Parathyroid adenoma (tissue), 2 donors: ENCODE measurements around the gene NR2F1.

Source experiments
- H2AFZ ChIP-seq: fragments of 300-600 bp; sonication (generic); one replicate; pipeline ENCODE4 v1.7.0; 2017; ENCODE audit warnings: antibody characterized with exemption, mild to moderate bottlenecking
- H3K27ac ChIP-seq: fragments of 300-600 bp; sonication (generic); one replicate; pipeline ENCODE4 v1.7.0; 2017
- H3K27me3 ChIP-seq: fragments of 300-600 bp; sonication (generic); one replicate; pipeline ENCODE4 v1.7.0; 2017; ENCODE audit warnings: low read length; ENCODE audit not compliant: control insufficient read depth, insufficient read depth
- H3K36me3 ChIP-seq: fragments of 300-600 bp; sonication (generic); one replicate; pipeline ENCODE4 v1.7.0; 2017; ENCODE audit warnings: low read length; ENCODE audit not compliant: control insufficient read depth, insufficient read depth
- H3K4me1 ChIP-seq: fragments of 300-600 bp; sonication (generic); one replicate; pipeline ENCODE4 v1.7.0; 2017; ENCODE audit warnings: control low read depth
- H3K4me2 ChIP-seq: fragments of 300-600 bp; sonication (generic); one replicate; pipeline ENCODE4 v1.7.0; 2017; ENCODE audit warnings: low read length
- H3K4me3 ChIP-seq: fragments of 300-600 bp; sonication (generic); one replicate; pipeline ENCODE4 v1.7.0; 2017; ENCODE audit warnings: low read depth, low read length
- H3K79me2 ChIP-seq: fragments of 300-600 bp; sonication (generic); one replicate; pipeline ENCODE4 v1.7.0; 2017; ENCODE audit warnings: control low read depth
- H3K9ac ChIP-seq: fragments of 300-600 bp; sonication (generic); one replicate; pipeline ENCODE4 v1.7.0; 2017; ENCODE audit warnings: mild to moderate bottlenecking
- H3K9me3 ChIP-seq: fragments of 300-600 bp; sonication (generic); one replicate; pipeline ENCODE4 v1.7.0; 2017; ENCODE audit warnings: low read length; ENCODE audit not compliant: control insufficient read depth
- TF ChIP-seq, protein P1 (sequence below): fragments of 300-600 bp; sonication (generic); IDR thresholded peaks from one replicate; pipeline ENCODE4 v1.7.0; 2017; ENCODE audit warnings: antibody characterized with exemption, mild to moderate bottlenecking
- donor health status: primary hyperparathyroidism.

NR2F1 gene

DNA sequence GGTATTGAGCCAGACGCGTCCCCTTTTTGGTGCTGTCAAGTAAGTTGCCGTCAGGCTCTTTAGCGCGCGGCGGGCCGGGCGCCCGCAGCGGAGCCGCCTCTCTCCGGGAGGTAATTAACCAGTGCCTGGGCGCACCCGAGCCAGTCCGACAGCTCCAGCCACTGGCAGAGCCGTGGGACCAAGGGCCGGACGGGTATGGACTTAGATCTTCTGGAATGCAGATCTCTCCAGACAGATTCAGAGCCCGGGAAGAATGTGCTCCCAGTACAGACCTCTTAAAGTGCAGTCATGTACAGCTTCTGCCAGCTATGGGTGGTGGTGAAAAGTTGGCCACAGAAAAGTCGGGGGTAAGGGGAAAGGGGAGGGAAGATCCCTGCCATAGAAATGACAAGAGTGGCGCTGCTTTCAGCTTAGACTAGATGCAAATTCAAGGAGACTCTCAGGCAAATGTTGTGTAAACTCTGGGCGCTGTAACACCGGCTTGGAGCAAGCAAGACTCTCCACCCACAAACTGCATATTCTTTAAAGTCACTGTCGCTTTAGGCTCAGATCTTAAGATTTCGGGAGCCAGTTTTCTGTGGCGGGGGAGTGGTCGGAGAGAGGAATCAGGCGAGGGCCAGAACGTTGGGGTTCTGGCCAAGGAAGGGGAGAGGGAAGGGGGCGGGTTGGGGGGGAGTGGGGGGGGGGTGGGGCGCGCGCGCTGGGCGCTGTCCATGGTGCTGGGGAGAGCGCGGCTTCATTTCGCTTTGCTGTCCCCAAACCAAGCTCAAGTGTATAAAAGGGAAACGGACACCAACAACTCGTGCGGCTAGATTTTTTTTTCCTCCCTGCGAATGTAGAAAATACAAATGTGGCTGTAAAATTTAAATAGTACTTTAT is 29.2 kb downstream of the NR2F1 start:
- Histone ChIP-seq H3K9ac (no peak overlapping the region), H3K4me2 (no peak overlapping the region), H3K27me3 (peaks cover 26% of the 10 kb centered on the region), H3K36me3 (no peaks in the 10 kb centered on the region), H3K9me3 (no peaks in the 10 kb centered on the region), H2AFZ (no peak overlapping the region), H3K4me1 (no peaks in the 10 kb centered on the region), H3K27ac (no peak overlapping the region), H3K4me3 (no peak overlapping the region), H3K79me2 (no peaks in the 10 kb centered on the region)
- TF ChIP-seq, protein P1, sequence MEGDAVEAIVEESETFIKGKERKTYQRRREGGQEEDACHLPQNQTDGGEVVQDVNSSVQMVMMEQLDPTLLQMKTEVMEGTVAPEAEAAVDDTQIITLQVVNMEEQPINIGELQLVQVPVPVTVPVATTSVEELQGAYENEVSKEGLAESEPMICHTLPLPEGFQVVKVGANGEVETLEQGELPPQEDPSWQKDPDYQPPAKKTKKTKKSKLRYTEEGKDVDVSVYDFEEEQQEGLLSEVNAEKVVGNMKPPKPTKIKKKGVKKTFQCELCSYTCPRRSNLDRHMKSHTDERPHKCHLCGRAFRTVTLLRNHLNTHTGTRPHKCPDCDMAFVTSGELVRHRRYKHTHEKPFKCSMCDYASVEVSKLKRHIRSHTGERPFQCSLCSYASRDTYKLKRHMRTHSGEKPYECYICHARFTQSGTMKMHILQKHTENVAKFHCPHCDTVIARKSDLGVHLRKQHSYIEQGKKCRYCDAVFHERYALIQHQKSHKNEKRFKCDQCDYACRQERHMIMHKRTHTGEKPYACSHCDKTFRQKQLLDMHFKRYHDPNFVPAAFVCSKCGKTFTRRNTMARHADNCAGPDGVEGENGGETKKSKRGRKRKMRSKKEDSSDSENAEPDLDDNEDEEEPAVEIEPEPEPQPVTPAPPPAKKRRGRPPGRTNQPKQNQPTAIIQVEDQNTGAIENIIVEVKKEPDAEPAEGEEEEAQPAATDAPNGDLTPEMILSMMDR, result no peak

DNA sequence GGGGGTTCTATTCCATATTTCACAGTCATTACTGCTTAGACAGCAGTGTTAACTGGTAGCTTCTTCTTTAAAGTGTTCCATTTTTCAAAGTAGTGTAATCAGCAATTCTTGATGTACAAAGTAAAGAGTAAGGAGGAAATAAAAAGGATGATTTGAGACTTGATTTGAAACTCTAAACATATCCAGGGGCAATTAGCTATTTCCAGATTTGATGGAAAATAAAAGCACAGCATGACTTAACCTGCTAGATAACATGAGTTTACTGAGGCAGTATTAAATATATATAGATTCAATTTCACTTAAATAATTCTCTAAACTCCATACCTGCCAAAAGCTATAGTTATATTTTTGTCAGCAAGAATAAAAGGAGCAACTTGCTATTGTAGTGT is 29.8 kb downstream of the NR2F1 start:
- TF ChIP-seq, protein P1, result no peak
- Histone ChIP-seq H3K4me2 (no peak overlapping the region), H3K36me3 (no peaks in the 10 kb centered on the region), H3K4me1 (no peaks in the 10 kb centered on the region), H3K4me3 (no peak overlapping the region), H2AFZ (no peak overlapping the region), H3K9ac (no peak overlapping the region), H3K79me2 (no peaks in the 10 kb centered on the region), H3K27ac (no peak overlapping the region), H3K9me3 (no peaks in the 10 kb centered on the region), H3K27me3 (peaks cover 26% of the 10 kb centered on the region)

DNA sequence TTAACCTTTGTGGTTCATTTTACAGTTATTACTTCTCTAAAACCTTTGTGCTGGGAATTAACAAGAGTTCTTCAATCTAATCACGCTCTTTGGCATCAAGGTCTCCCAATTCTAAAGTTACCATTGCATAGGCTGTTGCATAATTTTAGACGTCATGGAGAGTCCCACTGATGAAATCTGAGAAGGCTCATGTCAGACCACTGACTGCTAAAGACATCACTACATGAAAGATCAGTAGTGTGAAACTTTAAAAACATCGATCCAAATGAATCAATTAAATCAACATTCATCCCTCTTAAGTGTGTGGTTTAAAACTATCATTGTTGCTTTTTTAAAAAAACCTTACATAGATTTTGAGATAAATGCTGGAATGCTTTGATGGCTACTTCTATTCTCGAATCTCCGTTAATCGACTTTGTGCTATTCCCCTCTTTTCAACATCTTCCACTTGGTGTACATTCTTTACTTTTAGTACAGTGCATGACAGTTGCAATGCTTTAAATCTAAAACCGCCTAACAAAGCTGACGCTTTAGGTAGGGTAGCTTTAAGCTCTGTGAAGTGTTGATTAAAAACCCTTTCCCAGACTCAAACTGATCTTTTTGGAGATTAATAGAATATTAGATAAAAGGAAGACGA is 33.6 kb downstream of the NR2F1 start:
- Histone ChIP-seq H3K4me3 (no peak overlapping the region), H3K9me3 (no peaks in the 10 kb centered on the region), H3K4me2 (no peak overlapping the region), H3K9ac (no peak overlapping the region), H3K79me2 (no peaks in the 10 kb centered on the region), H3K27me3 (peaks cover 16% of the 10 kb centered on the region), H2AFZ (no peak overlapping the region), H3K36me3 (no peaks in the 10 kb centered on the region), H3K4me1 (no peaks in the 10 kb centered on the region), H3K27ac (no peak overlapping the region)
- TF ChIP-seq, protein P1, result no peak

DNA sequence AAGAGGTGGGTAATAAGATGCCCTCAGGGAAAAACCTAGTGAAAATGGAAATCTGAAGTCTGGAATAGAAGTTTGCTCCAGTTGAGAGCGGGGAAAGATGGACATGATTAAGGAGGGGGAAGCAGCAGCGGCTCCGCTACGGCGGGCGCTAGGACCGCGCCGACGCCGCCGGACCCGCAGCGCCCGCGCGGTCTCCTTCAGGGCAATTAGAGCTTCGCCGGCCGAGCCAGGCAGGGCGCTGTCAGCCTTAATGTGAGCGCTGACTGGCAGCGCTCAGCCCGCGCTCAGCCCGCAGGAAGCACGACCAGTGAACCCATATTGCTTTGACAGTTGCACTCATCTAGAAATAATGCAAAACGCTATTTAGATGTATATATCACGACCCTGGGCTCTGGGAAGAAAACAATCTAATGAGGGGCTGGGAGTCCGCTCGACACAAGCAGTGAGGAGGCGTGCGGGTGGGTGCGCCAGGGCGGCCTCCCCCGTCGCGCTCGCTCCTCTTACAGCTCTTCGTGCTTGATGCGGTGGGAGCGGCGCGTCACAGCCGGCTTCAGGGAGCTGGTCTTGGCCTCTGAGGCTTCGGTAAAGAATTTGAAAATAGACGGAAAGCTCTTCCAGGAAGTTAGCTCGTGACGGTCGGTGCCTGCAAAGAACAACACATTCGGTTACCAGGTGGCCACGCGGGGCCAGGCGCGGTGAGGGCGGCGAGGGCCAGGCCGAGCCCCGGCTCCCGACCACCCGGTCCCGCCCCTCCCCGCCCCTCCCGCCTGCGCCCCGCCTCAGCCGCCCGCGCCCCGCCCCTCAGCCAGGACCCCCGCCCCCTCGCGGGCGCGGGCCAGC is 37.7 kb downstream of the NR2F1 start:
- H2AFZ ChIP-seq, result peak overlapping the region; percentile 71
- peak overlapping the region; percentile 90 for H3K4me2 ChIP-seq
- H3K9ac ChIP-seq, result no peak overlapping the region
- no peaks in the 10 kb centered on the region for H3K36me3 ChIP-seq
- no peak overlapping the region for H3K27ac ChIP-seq
- no peaks in the 10 kb centered on the region for H3K4me1 ChIP-seq
- H3K79me2 ChIP-seq, result no peaks in the 10 kb centered on the region
- TF ChIP-seq, protein P1, result no peak
- no peaks in the 10 kb centered on the region for H3K9me3 ChIP-seq
- no peaks in the 10 kb centered on the region for H3K27me3 ChIP-seq
- peak overlapping the region; percentile 59 for H3K4me3 ChIP-seq
